NB4 (cell line): ENCODE data around the gene HSD17B2.

Source experiments
- POLR2A ChIP-seq: IDR thresholded peaks from 2 replicates; pipeline ENCODE4 v1.6.1; 2011; ENCODE audit warnings: mild to moderate bottlenecking; ENCODE audit not compliant: insufficient read length; ENCODE audit errors: extremely low read depth
- TF ChIP-seq, protein P1 (sequence below): IDR thresholded peaks from one replicate; pipeline ENCODE4 v1.5.1; 2012; ENCODE audit warnings: low read depth, low read length
- TF ChIP-seq, protein P2 (sequence below): IDR thresholded peaks from 2 replicates; pipeline ENCODE4 v1.6.1; 2011; ENCODE audit warnings: low read depth, low read length

DNA sequence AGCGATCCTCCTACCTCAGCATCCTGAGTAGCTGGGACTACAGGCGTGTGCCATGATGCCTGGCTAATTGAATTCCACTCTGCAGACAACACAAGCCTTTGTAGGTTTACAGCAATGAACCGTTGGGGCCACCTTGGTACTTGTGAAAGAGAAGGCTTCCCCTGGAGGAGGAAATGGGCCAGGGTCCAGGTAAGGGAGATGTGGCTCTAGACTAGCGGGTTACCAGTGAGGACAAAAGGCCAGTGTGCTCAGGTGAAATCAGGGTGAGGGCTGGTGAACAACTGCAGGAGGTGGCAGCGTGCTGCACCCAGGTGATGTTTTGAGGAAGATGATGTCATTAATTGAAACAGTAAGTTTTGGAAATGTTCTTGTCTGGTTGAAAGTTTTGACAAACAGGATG lies 30.5 kb upstream of the HSD17B2 start:
- TF ChIP-seq POLR2A = no peak
- TF ChIP-seq, protein P1, sequence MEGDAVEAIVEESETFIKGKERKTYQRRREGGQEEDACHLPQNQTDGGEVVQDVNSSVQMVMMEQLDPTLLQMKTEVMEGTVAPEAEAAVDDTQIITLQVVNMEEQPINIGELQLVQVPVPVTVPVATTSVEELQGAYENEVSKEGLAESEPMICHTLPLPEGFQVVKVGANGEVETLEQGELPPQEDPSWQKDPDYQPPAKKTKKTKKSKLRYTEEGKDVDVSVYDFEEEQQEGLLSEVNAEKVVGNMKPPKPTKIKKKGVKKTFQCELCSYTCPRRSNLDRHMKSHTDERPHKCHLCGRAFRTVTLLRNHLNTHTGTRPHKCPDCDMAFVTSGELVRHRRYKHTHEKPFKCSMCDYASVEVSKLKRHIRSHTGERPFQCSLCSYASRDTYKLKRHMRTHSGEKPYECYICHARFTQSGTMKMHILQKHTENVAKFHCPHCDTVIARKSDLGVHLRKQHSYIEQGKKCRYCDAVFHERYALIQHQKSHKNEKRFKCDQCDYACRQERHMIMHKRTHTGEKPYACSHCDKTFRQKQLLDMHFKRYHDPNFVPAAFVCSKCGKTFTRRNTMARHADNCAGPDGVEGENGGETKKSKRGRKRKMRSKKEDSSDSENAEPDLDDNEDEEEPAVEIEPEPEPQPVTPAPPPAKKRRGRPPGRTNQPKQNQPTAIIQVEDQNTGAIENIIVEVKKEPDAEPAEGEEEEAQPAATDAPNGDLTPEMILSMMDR = no peak
- TF ChIP-seq, protein P2, sequence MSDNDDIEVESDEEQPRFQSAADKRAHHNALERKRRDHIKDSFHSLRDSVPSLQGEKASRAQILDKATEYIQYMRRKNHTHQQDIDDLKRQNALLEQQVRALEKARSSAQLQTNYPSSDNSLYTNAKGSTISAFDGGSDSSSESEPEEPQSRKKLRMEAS = no peak
